AG09309 (cell line): ENCODE data around the gene MBD5.
"Not testable (repeated sequence)": the region's sequence is repeated elsewhere in the genome, so short reads cannot be mapped to it uniquely, and the experiment has no call there.

Experiments
- DNase-seq: peaks from one replicate; pipeline ENCODE4 v3.0.0-alpha.2; 2010; ENCODE audit warnings: low read depth
- H3K4me3 ChIP-seq: 2 replicates; pipeline ENCODE4 v1.5.1; 2011; ENCODE audit warnings: mild to moderate bottlenecking, low read depth, low read length, moderate library complexity; ENCODE audit not compliant: control insufficient read depth
- TF ChIP-seq, protein P1 (sequence below): IDR thresholded peaks from 2 replicates; pipeline ENCODE4 v1.5.1; 2011; ENCODE audit warnings: mild to moderate bottlenecking, low read depth, low read length, inconsistent platforms; ENCODE audit not compliant: insufficient read depth, control insufficient read depth; ENCODE audit errors: missing control alignments

Gene MBD5

DNA sequence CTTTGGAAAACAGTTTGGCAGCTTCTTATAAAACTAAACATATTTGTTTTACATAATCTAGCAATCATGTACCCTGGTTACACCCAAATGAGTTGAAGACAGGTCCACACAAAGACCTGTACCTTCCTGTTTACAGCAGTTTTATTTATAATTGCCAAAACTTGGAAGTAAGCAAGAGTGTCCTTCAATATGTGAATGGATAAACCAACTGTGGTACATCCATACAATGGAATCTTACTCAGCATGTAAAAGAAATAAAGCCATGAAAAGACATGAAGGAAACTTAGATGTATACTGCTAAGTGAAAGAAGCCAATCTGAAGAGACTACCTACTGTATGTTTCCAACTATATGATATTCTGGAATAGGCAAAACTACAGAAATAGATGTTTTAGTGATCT, 24.1 kb upstream of the MBD5 start:
- no peak overlapping the region for H3K4me3 ChIP-seq
- TF ChIP-seq, protein P1, sequence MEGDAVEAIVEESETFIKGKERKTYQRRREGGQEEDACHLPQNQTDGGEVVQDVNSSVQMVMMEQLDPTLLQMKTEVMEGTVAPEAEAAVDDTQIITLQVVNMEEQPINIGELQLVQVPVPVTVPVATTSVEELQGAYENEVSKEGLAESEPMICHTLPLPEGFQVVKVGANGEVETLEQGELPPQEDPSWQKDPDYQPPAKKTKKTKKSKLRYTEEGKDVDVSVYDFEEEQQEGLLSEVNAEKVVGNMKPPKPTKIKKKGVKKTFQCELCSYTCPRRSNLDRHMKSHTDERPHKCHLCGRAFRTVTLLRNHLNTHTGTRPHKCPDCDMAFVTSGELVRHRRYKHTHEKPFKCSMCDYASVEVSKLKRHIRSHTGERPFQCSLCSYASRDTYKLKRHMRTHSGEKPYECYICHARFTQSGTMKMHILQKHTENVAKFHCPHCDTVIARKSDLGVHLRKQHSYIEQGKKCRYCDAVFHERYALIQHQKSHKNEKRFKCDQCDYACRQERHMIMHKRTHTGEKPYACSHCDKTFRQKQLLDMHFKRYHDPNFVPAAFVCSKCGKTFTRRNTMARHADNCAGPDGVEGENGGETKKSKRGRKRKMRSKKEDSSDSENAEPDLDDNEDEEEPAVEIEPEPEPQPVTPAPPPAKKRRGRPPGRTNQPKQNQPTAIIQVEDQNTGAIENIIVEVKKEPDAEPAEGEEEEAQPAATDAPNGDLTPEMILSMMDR = no peak
- no peak for DNase-seq

DNA sequence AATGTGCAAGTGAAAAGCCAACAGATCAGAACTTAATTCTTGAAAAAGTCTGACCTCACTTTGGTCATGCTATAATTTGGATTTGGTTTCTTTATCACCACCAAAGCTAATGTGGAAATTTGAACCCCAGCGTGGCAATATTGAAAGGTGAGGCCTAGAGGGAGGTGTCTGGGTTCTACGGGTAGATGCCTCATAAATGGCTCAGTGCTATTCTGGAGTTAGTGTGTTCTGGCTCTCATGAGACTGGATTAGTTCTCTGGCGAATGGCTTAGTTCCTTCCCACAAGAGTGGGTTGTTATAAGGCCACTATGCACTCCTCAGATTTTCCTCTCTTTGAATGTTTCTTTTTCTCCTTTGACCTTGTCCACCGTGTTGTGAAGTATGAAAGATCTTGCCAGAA, 22.7 kb upstream of the MBD5 start:
- no peak overlapping the region for H3K4me3 ChIP-seq
- no peak for DNase-seq
- TF ChIP-seq, protein P1 = no peak

DNA sequence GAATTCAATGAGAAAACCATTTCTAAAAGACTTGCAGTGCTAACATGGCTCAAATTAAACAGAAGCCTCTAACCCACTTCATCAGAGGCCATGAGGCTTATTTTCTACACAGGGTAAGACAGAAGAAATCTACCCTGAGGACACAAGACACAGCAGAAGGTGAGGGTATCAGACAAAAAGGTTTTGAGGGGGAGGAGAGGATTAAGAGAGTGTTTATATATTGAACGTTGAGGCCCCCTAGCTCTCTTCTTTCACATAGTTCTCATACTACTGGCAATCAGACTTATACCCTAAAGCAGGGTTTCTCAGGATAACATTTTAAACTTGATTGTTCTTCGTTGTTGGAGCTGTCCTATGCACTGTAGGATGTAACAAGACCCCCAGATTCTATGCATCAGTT, 21.8 kb upstream of the MBD5 start:
- DNase-seq = no peak
- TF ChIP-seq, protein P1 = no peak
- no peak overlapping the region for H3K4me3 ChIP-seq

DNA sequence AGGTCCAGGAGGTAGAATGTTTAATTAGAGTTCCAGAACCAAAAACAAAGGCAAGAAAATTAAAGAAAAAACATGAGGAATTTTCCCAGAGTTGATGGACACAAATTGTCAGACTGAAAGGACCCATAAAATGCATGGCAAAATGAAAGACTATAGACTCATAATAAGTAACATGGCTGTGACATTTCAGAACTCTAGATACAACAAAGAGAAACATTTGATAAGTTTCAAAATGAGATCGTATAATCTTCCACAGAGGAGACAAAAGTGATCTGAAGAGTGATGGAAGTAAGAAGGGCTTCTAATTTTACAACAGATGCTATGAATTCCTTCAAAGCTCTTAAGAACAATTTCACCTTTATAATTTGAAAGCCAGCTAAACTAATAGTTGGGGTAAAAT, 20.8 kb upstream of the MBD5 start:
- TF ChIP-seq, protein P1 = no peak
- no peak overlapping the region for H3K4me3 ChIP-seq
- DNase-seq = no peak

DNA sequence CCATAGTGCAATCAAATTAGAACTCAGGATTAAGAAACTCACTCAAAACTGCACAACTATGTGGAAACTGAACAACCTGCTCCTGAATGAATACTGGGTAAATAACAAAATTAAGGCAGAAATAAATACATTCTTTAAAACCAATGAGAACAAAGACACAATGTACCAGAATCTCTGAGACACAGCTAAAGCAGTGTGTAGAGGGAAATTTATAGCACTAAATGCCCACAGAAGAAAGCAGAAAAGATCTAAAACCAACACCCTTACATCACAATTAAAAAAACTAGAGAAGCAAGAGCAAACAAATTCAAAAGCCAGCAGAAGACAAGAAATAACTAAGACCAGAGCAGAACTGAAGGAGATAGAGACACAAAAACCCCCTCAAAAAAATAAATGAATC, 18.5 kb upstream of the MBD5 start:
- DNase-seq, H3K4me3 ChIP-seq: not testable (repeated sequence)

DNA sequence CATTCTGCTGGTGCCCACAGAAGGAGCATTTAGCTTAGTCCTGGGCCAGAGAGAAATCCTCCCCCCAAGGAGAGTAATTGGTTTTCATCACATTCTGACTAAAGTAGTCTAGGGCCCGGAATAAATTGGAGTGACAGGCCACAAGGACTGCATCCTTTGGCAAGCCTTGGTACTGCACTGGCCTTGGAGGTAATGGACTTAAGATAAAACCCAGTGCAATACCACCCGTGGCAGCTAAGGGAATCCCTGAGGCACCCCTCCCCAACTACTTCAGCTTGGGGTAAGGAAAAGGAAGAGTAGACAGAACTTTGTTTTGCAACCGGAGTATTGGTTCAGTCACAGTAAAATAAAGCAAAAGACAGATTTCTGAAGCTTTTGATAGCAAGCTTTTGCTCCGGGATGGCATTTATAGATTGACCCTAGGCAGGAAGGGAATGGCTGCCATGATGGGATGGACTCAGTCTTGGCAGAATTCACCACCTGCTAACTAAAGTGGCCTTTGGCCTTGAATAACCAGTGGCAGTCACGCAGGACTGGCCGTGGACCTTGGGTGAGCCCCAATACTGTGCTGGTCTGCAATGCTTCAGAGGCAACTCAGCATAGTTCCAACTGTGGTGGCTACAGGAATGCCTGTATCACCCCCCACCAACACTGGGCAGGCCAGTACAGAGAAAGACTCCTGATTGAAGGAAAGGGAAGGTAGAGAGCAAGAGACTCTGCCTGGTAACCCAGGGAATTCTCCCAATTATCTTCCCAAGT, 14.5 kb upstream of the MBD5 start:
- no peak overlapping the region for H3K4me3 ChIP-seq
- TF ChIP-seq, protein P1 = no peak
- no peak for DNase-seq

DNA sequence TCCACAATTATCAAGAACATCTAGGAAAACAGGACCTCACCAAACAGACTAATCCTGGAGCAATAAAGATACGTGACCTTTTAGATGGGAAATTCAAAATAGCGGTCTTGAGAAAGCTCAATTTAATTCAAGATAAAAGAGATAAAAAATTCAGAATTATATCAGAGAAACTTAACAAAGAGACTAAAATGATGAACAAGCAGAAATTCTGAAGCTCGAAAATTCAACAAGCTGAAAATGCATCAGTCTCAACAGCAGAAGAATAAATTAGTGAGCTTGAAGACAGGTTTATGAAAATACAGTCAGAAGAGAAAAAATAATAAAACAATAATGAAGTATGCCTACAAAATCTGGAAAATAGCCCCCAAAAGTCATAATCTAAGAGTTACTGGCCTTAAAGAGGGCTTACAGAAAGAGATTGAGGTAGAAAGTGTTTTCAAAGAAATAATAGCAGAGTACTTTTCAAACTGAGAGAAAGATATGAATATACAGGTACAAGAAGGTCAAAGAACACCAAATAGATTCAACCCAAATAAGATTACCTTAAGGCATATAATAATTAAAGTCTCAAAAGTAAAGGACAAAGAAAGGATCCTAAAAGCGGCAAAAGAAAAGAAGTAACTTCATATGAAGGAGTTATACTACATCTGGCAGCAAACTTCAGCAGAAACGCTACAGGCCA, 13.5 kb upstream of the MBD5 start:
- TF ChIP-seq, protein P1 = no peak
- DNase-seq = no peak
- H3K4me3 ChIP-seq = no peak overlapping the region

DNA sequence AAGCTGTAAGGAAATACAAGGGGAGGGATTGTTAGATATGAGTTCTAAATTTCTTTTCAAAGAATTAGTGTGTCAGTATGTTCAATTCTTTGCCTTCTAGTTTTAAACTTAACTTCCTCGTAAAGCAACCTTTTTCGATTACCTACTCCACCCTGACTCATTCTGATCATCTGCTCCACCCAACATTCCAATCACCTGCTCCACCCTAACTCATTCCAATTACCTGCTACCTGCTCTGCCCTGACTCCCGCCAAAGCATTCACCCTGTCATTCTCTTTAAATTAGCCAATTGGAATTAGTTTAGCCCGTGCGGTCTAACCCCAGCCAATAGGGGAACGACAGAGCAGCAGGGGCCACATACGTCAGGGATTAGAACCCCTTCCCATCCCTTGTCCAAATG, 12.5 kb upstream of the MBD5 start:
- not testable (repeated sequence) for DNase-seq, H3K4me3 ChIP-seq
